Smooth muscle cell (in vitro differentiated cells): ENCODE results near the gene IL23R. TPM values are rescaled to one million over a fixed set of nuclear protein-coding genes. Genes with fewer than 3 reads are reported as not detected.

Experiments
- DNase-seq: peaks from one replicate; lab custom pipeline; 2025; ENCODE audit not compliant: unreplicated experiment; lab: John Stamatoyannopoulos, UW
- H2AFZ ChIP-seq: fragments of 200-600 bp; sonication (generic); 2 replicates; pipeline ENCODE4 v1.6.0; 2016; ENCODE audit warnings: antibody characterized with exemption, low read depth, mild to moderate bottlenecking
- H3F3A ChIP-seq: fragments of 200-600 bp; sonication (generic); 2 replicates; pipeline ENCODE4 v1.6.0; 2017; ENCODE audit warnings: antibody characterized with exemption, low read depth
- H3K27ac ChIP-seq: fragments of 200-600 bp; sonication (generic); 2 replicates; pipeline ENCODE4 v1.5.1; 2016; ENCODE audit warnings: low read depth, mild to moderate bottlenecking
- H3K27me3 ChIP-seq: fragments of 200-600 bp; sonication (generic); 2 replicates; pipeline ENCODE4 v1.6.1; 2016; ENCODE audit warnings: low read depth, mild to moderate bottlenecking
- H3K36me3 ChIP-seq: fragments of 200-600 bp; sonication (generic); 2 replicates; pipeline ENCODE4 v1.5.1; 2016; ENCODE audit warnings: low read depth
- H3K4me1 ChIP-seq: fragments of 200-600 bp; sonication (generic); 2 replicates; pipeline ENCODE4 v1.5.1; 2016; ENCODE audit warnings: low read depth
- H3K4me2 ChIP-seq: fragments of 200-600 bp; sonication (generic); 2 replicates; pipeline ENCODE4 v1.6.0; 2016; ENCODE audit warnings: mild to moderate bottlenecking
- H3K4me3 ChIP-seq: fragments of 200-600 bp; sonication (generic); 2 replicates; pipeline ENCODE4 v1.5.1; 2016; ENCODE audit warnings: mild to moderate bottlenecking
- H3K79me2 ChIP-seq: fragments of 200-600 bp; sonication (generic); 2 replicates; pipeline ENCODE4 v1.6.0; 2016; ENCODE audit warnings: low read depth, mild to moderate bottlenecking
- H3K9ac ChIP-seq: fragments of 200-600 bp; sonication (generic); 2 replicates; pipeline ENCODE4 v1.6.0; 2016; ENCODE audit warnings: low read depth
- H3K9me3 ChIP-seq: fragments of 200-600 bp; sonication (generic); replicated peaks from 2 replicates; pipeline ENCODE4 v1.5.1; 2016; ENCODE audit warnings: low read depth
- H4K20me1 ChIP-seq: fragments of 200-600 bp; sonication (generic); 2 replicates; pipeline ENCODE4 v1.6.0; 2016; ENCODE audit warnings: low read depth
- CTCF ChIP-seq: fragments of 200-600 bp; sonication (generic); IDR thresholded peaks from 2 replicates; pipeline ENCODE4 v1.5.1; 2017; ENCODE audit warnings: borderline replicate concordance, mild to moderate bottlenecking, antibody characterized with exemption; ENCODE audit not compliant: insufficient read depth, poor library complexity, severe bottlenecking
- WGBS: methylation state at CpG from one replicate; pipeline ENCODE4 v1.1.7; 2016; ENCODE audit warnings: low lambda C conversion rate; 5-methylcytosine and 5-hydroxymethylcytosine counted together
- polyA plus RNA-seq: library from polyadenylated mRNA; unstranded; fragments of >200 nt; fragmentation: Nextera tagmentation; extraction: Ambion mirVana; gene quantifications from 2 replicates; pipeline ENCODE4 v1.2.1, GENCODE V29; 2016
- total RNA-seq: library from RNA; depleted of rRNA; stranded (reverse); fragments of >200 nt; gene quantifications from 2 replicates; pipeline ENCODE4 v1.2.3, GENCODE V29; 2014

IL23R gene
- total and polyA plus RNA-seq, 2 experiments from 2014 or later: not detected

GRCh38 chr1:67217417-67217816 lies 51.2 kb downstream of the IL23R start:
- H3K4me3 ChIP-seq: no peak overlapping the region
- no peak overlapping the region for H2AFZ ChIP-seq
- WGBS: 75% methylated on average over 1 of the region's 1 CpG
- H3K4me1 ChIP-seq: no peaks in the 10 kb centered on the region
- no peak overlapping the region for H3K27ac ChIP-seq
- no peaks in the 10 kb centered on the region for H3F3A ChIP-seq
- no peaks in the 10 kb centered on the region for H3K27me3 ChIP-seq
- no peaks in the 10 kb centered on the region for H3K9me3 ChIP-seq
- no peak overlapping the region for H3K4me2 ChIP-seq
- H3K36me3 ChIP-seq: no peaks in the 10 kb centered on the region
- no peak for TF ChIP-seq CTCF
- H4K20me1 ChIP-seq: no peaks in the 10 kb centered on the region
- H3K79me2 ChIP-seq: no peaks in the 10 kb centered on the region
- H3K9ac ChIP-seq: no peak overlapping the region
- DNase-seq: no peak

DNA sequence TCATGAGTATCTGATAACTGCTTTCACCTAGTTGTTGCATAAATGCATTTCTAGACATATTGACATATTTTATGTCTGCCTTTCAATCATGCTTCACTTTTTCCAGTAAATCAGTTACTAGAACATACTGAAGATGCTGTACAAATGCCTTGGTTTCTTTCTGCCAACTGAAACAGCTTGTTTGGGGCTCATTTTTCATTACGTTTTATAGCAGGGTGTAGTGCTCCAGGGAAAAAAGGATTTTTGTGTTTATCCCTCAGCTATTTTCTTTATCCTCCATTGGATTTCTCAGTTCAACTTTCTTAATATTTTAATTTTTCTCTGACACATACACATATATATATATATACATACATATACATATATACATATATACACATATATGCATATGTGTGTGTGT lies 51.7 kb downstream of the IL23R start:
- Histone ChIP-seq H3K9me3 (no peaks in the 10 kb centered on the region), H3K79me2 (no peaks in the 10 kb centered on the region), H2AFZ (no peak overlapping the region), H3K36me3 (no peaks in the 10 kb centered on the region), H3K9ac (no peak overlapping the region), H3K4me2 (no peak overlapping the region), H3F3A (no peaks in the 10 kb centered on the region), H3K27me3 (no peaks in the 10 kb centered on the region), H4K20me1 (no peaks in the 10 kb centered on the region), H3K27ac (no peak overlapping the region), H3K4me1 (no peaks in the 10 kb centered on the region), H3K4me3 (no peak overlapping the region)
- no peak for TF ChIP-seq CTCF
- 74% methylated on average over 1 of the region's 1 CpG for WGBS
- DNase-seq: no peak

- Histone ChIP-seq H3K4me2 (no peak overlapping the region), H3K36me3 (no peaks in the 10 kb centered on the region), H2AFZ (no peak overlapping the region), H3K27me3 (no peaks in the 10 kb centered on the region), H3K27ac (no peak overlapping the region), H3F3A (no peaks in the 10 kb centered on the region), H4K20me1 (no peaks in the 10 kb centered on the region), H3K4me3 (no peak overlapping the region), H3K4me1 (no peaks in the 10 kb centered on the region), H3K9ac (no peak overlapping the region), H3K9me3 (no peaks in the 10 kb centered on the region), H3K79me2 (no peaks in the 10 kb centered on the region)
- no peak for DNase-seq
- 86% methylated on average over 2 of the region's 2 CpGs for WGBS
- no peak for TF ChIP-seq CTCF
Measured at GRCh38 chr1:67224856-67225255, 58.6 kb downstream of the IL23R start.

DNA sequence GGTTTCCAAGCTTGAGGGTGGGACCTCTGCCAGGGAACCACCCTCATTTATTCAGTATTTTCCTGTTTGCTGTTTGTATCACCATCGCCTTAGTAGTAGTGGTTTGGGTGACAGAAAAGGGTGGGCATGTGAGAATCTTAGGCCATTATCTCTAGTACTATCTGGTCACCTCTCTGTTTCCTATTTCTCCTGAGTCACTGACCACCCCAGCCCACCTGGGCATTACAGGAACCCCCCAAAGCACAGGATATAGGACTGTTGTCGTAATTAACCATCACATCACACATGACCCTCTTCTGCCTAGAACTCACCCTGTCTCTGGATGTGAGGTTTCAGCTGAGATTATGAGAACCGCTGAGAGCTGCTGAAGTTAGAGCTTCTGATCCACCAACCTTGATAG lies 60.4 kb downstream of the IL23R start:
- H3K4me3 ChIP-seq: no peak overlapping the region
- H3K4me1 ChIP-seq: no peaks in the 10 kb centered on the region
- no peak for TF ChIP-seq CTCF
- no peak overlapping the region for H2AFZ ChIP-seq
- no peaks in the 10 kb centered on the region for H4K20me1 ChIP-seq
- no peak overlapping the region for H3K9ac ChIP-seq
- 96% methylated on average over 3 of the region's 3 CpGs for WGBS
- no peaks in the 10 kb centered on the region for H3K27me3 ChIP-seq
- H3K27ac ChIP-seq: no peak overlapping the region
- H3K36me3 ChIP-seq: no peaks in the 10 kb centered on the region
- H3K9me3 ChIP-seq: no peaks in the 10 kb centered on the region
- no peak for DNase-seq
- no peaks in the 10 kb centered on the region for H3K79me2 ChIP-seq
- no peak overlapping the region for H3K4me2 ChIP-seq
- no peaks in the 10 kb centered on the region for H3F3A ChIP-seq
